Measurements from ENCODE around the gene TEN1. TPM values are rescaled to one million over a fixed set of nuclear protein-coding genes. Genes with fewer than 3 reads are reported as not detected.

TEN1 gene
- total RNA-seq, 1 donor from 2014 or later, result 13.4 TPM

DNA sequence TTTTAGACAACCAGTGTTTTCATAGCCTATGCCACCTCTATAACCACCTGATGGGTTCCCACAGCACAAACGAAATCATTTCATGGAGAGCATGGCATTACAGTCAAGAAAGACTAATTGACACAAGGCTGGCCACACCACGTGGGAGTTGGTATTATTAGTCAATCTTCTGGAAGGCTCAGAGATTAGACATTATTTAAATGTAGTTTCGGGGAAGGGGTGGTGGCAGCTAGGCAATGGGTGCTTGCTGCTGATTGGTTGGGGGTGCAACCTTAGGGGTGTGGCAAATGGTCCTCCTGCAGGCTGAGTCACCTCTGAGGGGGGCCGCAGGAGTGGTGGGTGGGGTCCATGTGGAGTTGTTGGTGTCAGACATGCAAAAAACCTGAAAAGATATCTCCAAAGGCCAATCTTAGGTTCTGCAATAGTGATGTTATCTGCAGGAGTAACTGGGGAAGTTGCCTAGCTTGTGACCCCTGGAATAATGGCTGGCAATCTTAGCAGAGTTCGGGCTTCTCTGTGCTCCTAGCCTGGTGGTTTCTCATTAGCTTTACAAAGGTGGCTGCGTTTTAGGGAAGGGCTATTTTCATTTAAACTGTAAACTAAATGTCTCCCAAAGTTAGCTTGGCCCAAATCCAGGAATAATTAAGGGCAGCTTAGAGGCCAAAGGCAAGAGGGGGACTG, 4.6 kb downstream of the TEN1 start:
- no peak overlapping the region for H3K27ac Mint-ChIP-seq
- intact Hi-C loops (cut with micrococcal nuclease), result no loop called here
- peaks cover 5% of the 10 kb centered on the region for H3K4me1 Mint-ChIP-seq (ENCODE audit: low read depth)
- no peaks in the 10 kb centered on the region for H3K27me3 Mint-ChIP-seq (ENCODE audit: low read depth)
- H3K9me3 Mint-ChIP-seq, result no peaks in the 10 kb centered on the region
- H3K4me3 Mint-ChIP-seq (ENCODE audit: low read depth), result no peak overlapping the region
- peaks cover 4% of the 10 kb centered on the region for H3K36me3 Mint-ChIP-seq (ENCODE audit: low read depth)
- DNase-seq (ENCODE audit: low spot score), result no peak

DNA sequence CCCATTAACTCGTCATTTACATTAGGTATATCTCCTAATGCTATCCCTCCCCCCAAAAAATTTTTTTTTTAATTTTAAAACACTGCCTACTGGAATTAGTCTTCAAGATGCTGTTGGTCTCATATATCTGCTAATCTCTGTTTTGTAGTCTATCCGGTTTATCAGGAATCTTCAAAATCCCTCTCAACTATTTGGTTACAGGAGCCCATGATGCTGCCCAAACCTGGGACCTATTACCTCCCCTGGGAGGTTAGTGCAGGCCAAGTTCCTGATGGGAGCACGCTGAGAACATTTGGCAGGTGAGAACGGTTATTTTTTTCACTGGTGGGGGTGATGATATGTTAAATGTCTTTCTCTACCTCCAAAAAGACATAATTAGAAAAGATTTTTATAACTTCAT, 6.9 kb downstream of the TEN1 start:
- H3K27me3 Mint-ChIP-seq (ENCODE audit: low read depth), result no peaks in the 10 kb centered on the region
- peaks cover 4% of the 10 kb centered on the region for H3K36me3 Mint-ChIP-seq (ENCODE audit: low read depth)
- H3K4me3 Mint-ChIP-seq (ENCODE audit: low read depth), result no peak overlapping the region
- peaks cover 2% of the 10 kb centered on the region for H3K4me1 Mint-ChIP-seq (ENCODE audit: low read depth)
- intact Hi-C loops (cut with micrococcal nuclease), result no loop called here
- DNase-seq (ENCODE audit: low spot score), result no peak
- no peak overlapping the region for H3K27ac Mint-ChIP-seq
- no peaks in the 10 kb centered on the region for H3K9me3 Mint-ChIP-seq

DNA sequence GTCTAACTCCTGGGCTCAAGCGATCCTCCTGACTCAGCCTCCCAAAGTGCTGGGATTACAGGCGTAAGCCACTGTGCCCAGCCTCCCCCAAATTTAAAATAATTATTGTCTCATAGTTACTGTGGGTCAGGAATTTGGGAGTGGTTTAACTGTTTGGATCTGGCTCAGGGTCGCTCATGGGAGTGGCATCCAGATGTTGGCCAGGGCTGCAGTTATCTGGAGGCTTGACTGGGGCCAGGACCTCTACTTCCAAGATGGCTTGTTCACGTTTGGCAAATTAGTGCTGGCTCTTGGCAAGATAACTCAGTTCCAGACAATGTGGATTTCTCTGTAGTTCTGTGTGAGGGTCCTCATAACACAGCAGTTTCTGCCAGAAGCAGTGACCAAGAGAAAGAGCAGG, 8.0 kb downstream of the TEN1 start:
- DNase-seq (ENCODE audit: low spot score), result no peak

DNA sequence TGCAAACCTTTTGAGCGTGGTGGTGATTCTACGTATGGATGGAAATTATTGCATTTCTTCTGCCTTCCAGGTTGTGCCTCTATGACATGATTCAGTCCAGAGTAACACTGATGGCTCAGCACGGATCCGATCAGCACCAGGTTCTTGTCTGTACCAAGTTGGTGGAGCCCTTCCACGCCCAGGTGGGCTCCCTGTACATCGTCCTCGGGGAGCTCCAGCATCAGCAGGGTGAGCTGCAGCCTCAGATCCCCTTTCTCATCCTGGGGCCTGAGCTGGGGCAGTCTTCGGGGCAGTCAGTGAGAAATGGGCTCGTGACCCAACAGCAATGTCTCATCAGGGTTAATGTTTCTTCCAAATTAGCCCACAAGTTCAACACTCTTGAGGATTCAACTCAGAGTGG, 12.4 kb downstream of the TEN1 start:
- Mint-ChIP-seq H3K36me3 (ENCODE audit: low read depth) (peaks cover 16% of the 10 kb centered on the region), H3K9me3 (no peaks in the 10 kb centered on the region), H3K27me3 (ENCODE audit: low read depth) (no peaks in the 10 kb centered on the region), H3K27ac (no peak overlapping the region), H3K4me1 (ENCODE audit: low read depth) (peaks cover under 1% of the 10 kb centered on the region), H3K4me3 (ENCODE audit: low read depth) (no peak overlapping the region)
- intact Hi-C loops (cut with micrococcal nuclease), result no loop called here
- DNase-seq (ENCODE audit: low spot score), result no peak

More for the DNA sequence above, 8.0 kb downstream of the TEN1 start:
- H3K27me3 Mint-ChIP-seq (ENCODE audit: low read depth), result no peaks in the 10 kb centered on the region
- peaks cover 2% of the 10 kb centered on the region for H3K4me1 Mint-ChIP-seq (ENCODE audit: low read depth)
- peaks cover 7% of the 10 kb centered on the region for H3K36me3 Mint-ChIP-seq (ENCODE audit: low read depth)
- H3K27ac Mint-ChIP-seq, result no peak overlapping the region
- intact Hi-C loops (cut with micrococcal nuclease), result no loop called here
- H3K9me3 Mint-ChIP-seq, result no peaks in the 10 kb centered on the region
- no peak overlapping the region for H3K4me3 Mint-ChIP-seq (ENCODE audit: low read depth)

DNA sequence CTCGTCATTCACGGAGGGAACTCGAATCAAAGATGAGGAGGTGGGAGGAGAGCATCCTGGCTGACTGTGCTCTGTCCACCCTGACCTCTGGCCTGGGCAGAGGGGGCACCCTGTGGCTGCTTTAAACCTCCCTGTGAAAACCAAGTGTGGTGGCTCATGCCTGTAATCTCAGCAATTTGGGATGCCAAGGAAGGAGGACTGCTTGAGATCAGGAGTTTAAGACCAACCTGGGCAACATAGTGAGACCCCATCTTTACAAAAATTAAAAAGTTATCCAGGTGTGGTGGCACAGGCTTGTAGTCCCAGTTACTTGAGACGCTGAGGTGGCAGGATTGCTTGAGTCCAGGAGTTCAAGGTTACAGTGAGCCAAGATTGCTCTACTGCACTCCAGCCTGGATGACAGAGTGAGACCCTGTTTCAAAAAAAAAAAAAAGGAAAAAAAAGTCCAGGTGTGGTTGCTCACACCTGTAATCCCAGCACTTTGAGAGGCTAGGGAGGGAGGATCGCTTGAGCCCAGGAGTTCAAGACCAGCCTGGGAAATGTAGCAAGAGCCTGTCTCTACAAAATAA, 15.8 kb downstream of the TEN1 start:
- Mint-ChIP-seq H3K27me3 (ENCODE audit: low read depth) (no peaks in the 10 kb centered on the region), H3K4me3 (ENCODE audit: low read depth) (no peak overlapping the region), H3K4me1 (ENCODE audit: low read depth) (peaks cover 15% of the 10 kb centered on the region), H3K27ac (peak overlapping the region; percentile 17), H3K9me3 (no peaks in the 10 kb centered on the region), H3K36me3 (ENCODE audit: low read depth) (peaks cover 16% of the 10 kb centered on the region)
- DNase-seq (ENCODE audit: low spot score), result no peak
- intact Hi-C loops (cut with micrococcal nuclease), result no loop called here

DNA sequence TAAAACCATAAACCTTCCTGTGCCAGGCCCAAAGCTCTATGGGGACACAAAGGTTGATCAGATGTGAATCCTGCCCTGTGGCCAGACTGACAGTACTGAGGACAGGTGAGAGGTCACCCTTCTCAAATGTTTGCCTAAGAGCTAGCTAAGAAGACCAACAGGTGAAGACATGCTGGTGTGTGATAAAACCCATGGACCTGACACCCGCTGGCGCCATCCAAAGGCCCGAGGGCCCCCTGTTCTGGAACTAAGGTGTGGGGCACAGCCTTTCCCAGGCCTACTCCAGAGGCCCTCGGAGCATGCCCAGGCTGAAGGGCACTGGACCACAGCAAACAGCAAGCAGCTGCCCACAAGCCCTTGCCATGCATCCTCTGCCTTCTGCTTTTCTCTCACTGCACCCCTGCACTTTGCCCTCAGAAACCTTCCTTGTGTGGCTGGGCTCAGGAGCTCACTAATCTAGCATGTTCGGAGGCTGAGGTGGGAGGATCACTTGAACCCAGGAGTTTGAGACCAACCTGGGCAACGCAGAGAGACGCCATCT, 16.4 kb downstream of the TEN1 start:
- Mint-ChIP-seq H3K9me3 (no peaks in the 10 kb centered on the region), H3K4me1 (ENCODE audit: low read depth) (peaks cover 15% of the 10 kb centered on the region), H3K27me3 (ENCODE audit: low read depth) (no peaks in the 10 kb centered on the region), H3K36me3 (ENCODE audit: low read depth) (peaks cover 16% of the 10 kb centered on the region), H3K27ac (no peak overlapping the region), H3K4me3 (ENCODE audit: low read depth) (no peak overlapping the region)
- intact Hi-C loops (cut with micrococcal nuclease), result no loop called here
- DNase-seq (ENCODE audit: low spot score), result no peak

DNA sequence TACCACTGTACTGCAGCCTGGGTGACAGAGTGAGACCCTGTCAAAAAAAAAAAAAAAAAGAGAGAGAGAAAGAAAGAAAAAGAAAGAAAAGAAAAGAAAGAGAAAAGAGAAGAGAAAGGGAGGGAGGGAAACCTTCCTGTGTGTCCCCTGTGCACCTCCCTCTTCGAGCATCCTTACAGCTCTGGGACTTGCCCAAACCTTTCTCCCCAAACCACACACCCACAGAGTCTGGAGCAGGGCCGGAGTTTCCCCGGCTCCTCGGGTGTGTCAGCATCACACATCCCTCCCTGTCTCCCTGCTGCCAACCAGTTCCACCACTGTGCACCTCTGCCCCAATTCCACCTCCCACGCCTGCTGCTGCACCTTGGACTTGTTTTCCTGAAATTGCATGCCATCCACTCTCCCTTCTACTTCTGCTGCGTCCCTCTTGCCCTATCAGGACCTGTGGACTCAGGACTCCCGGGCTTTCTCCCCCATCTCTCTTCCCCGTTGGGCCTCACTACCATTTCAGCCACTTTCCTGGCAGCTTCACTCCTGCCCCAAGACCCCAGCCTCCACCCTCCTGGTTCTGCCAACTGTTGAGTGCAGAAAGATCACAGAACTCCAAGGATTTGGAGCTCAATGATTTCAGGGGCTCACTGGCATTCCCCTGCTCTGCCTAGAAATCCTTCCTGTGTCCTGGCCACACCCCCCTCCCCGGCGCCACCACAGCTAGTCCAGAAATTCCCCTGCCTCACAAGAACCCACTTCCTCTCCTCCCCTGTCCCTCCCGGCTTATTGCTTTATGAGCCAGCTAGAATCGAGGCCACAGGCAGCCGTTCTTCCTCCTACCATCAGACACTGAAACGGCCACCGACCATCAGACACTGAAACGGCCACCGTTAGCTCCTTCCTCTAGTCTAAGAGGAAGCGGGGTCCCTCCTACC, 17.9 kb downstream of the TEN1 start:
- H3K4me1 Mint-ChIP-seq (ENCODE audit: low read depth), result peaks cover 15% of the 10 kb centered on the region
- no peaks in the 10 kb centered on the region for H3K9me3 Mint-ChIP-seq
- H3K27ac Mint-ChIP-seq, result peak overlapping the region; percentile 89
- peaks cover 13% of the 10 kb centered on the region for H3K36me3 Mint-ChIP-seq (ENCODE audit: low read depth)
- no peak for DNase-seq (ENCODE audit: low spot score)
- intact Hi-C loops (cut with micrococcal nuclease), result loop anchor here (2.0 kb wide), 1 partner anchor 18 kb away; the partner anchor contains the start of genes ACOX1 and TEN1
- no peaks in the 10 kb centered on the region for H3K27me3 Mint-ChIP-seq (ENCODE audit: low read depth)
- H3K4me3 Mint-ChIP-seq (ENCODE audit: low read depth), result peak overlapping the region; percentile 57

DNA sequence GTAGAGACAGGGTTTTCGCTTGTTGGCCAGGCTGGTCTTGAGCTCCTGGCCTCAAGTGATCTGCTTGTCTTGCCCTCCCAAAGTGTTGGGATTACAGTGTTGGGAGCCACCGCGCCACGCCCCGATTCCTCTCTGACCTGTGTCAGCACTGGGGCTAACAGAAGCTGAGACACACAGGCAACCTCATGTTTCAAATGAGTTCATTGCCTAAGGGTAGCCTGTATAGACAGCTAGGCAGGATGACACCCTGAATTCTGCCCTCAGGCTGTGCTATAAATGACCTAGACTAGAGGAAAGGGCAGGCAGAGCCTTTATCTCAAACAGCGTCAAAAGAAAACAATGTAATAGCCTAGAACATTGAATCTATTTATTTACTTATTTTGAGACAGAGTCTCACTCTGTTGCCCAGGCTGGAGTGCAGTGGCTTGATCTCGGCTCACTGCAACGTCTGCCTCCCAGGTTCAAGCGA, 19.3 kb downstream of the TEN1 start:
- H3K9me3 Mint-ChIP-seq, result no peaks in the 10 kb centered on the region
- H3K36me3 Mint-ChIP-seq (ENCODE audit: low read depth), result peaks cover 8% of the 10 kb centered on the region
- peaks cover 15% of the 10 kb centered on the region for H3K4me1 Mint-ChIP-seq (ENCODE audit: low read depth)
- no peaks in the 10 kb centered on the region for H3K27me3 Mint-ChIP-seq (ENCODE audit: low read depth)
- intact Hi-C loops (cut with micrococcal nuclease), result no loop called here
- H3K27ac Mint-ChIP-seq, result no peak overlapping the region
- no peak overlapping the region for H3K4me3 Mint-ChIP-seq (ENCODE audit: low read depth)
- DNase-seq (ENCODE audit: low spot score), result no peak

DNA sequence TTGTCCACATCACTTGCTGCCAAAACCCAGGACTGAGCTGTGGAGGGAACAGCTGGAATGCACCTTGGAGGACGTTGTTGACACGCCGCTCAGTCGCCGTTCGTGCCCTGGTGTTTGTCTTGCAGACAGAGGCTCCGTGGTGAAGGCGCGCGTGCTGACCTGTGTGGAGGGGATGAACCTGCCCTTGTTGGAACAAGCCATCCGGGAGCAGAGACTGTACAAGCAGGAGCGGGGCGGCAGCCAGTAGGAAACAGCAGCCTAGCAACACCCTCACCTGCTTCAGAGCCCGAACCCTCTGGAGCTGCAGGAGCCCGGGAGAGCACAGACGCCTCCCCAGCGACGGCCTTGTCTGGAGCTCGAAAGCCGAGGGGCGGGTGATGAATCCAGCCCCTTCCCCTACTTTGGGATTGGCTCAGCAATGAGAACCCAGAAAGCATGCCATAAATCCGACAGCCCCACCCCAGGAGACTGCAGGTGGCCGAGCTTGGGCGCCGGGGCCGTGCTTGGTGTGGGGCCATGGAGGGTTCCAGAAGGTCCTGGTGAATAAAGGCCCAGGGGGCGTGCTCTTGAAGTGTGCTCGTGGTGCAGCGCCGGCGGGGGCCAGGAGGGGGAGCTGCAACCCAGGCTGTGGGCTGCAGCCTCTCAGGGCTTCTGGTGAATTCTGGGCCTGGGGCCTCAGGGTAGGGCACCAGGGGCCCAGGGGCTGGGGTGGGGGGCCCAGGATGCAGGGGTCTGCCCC, 21.1 kb downstream of the TEN1 start:
- Mint-ChIP-seq H3K9me3 (no peaks in the 10 kb centered on the region), H3K36me3 (ENCODE audit: low read depth) (peaks cover 4% of the 10 kb centered on the region), H3K4me1 (ENCODE audit: low read depth) (peaks cover 15% of the 10 kb centered on the region), H3K27me3 (ENCODE audit: low read depth) (no peaks in the 10 kb centered on the region), H3K27ac (no peak overlapping the region), H3K4me3 (ENCODE audit: low read depth) (no peak overlapping the region)
- intact Hi-C loops (cut with micrococcal nuclease), result no loop called here
- DNase-seq (ENCODE audit: low spot score), result peak; percentile 52

DNA sequence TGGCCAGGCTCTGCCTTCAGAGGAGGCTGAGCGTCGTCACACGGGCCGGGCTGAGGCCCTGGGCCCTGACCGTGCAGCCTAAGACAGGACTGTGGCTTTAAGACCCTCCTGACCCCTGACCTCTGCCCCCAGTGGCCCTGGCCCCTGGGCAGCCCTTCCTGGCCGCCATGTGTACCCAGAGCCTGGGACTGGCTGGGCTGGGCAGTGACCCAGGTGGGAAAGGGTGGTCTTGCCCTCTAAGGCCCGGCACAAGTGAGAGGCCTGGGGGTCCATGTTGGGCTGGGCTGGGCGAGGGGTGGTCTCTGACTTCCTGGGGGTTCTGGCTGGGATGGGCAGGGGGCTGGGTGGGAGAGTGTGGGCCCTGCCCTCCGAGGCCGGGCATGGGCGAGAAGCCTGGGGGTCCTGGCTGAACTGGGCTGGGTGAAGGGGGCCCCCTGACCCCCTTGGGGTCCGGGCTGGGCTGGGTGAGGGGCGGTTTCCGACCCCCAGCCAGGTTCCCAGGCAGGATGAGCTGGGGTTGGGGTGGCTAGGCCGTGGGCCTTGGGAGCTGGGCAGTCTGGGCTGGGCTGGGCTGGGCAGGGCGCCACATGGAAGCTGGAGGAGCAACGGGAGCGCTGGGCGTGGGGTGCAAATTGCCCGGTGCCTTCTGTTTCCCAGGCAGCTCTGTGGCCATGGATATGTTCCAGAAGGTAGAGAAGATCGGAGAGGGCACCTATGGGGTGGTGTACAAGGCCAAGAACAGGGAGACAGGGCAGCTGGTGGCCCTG, 21.9 kb downstream of the TEN1 start, which contains the start of gene CDK3:
Gene CDK3 (plus strand): TSS at position 101 of the 767 bp plus-strand sequence. CDS start 571 bp downstream, at position 672.
- H3K4me1 Mint-ChIP-seq (ENCODE audit: low read depth), result peaks cover 15% of the 10 kb centered on the region
- no peak for DNase-seq (ENCODE audit: low spot score)
- H3K4me3 Mint-ChIP-seq (ENCODE audit: low read depth), result no peak within 1 kb of the TSS
- intact Hi-C loops (cut with micrococcal nuclease), result no loop called here
- H3K36me3 Mint-ChIP-seq (ENCODE audit: low read depth), result peaks cover 4% of the 10 kb centered on the region
- no peak within 1 kb of the TSS for H3K27ac Mint-ChIP-seq
- no peaks in the 10 kb centered on the region for H3K27me3 Mint-ChIP-seq (ENCODE audit: low read depth)
- H3K9me3 Mint-ChIP-seq, result no peaks in the 10 kb centered on the region

DNA sequence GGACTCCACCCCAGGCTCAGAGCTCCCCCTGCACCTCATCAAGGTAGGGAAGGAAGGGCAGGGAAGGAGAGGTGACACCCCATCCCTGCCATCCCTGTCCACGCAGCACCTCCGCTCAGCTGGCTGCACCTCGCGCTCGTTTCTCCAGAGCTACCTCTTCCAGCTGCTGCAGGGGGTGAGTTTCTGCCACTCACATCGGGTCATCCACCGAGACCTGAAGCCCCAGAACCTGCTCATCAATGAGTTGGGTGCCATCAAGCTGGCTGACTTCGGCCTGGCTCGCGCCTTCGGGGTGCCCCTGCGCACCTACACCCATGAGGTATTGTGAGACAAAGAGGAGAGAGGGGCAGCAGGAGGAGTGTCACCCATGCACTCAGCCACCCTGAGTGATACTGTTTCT, 23.1 kb downstream of the TEN1 start:
- Mint-ChIP-seq H3K36me3 (ENCODE audit: low read depth) (peaks cover under 1% of the 10 kb centered on the region), H3K4me3 (ENCODE audit: low read depth) (no peak overlapping the region), H3K27me3 (ENCODE audit: low read depth) (no peaks in the 10 kb centered on the region), H3K9me3 (no peaks in the 10 kb centered on the region), H3K4me1 (ENCODE audit: low read depth) (peaks cover 8% of the 10 kb centered on the region), H3K27ac (no peak overlapping the region)
- DNase-seq (ENCODE audit: low spot score), result no peak
- intact Hi-C loops (cut with micrococcal nuclease), result no loop called here

Data from activated T-helper 2 cell treated with anti-CD3 and anti-CD28 coated beads, Interferon-gamma antibody, Interleukin-2, Interleukin-4, amounts not matched to agents 10 μg/mL and 5 μg/mL and 100 μg/mL, durations not matched to agents 14 hours and 24 hours and 36 hours (primary cell).